Measurements from ENCODE around the gene VIL1. TPM values are rescaled to one million over a fixed set of nuclear protein-coding genes. Genes with fewer than 3 reads are reported as not detected.

VIL1 gene
- total RNA-seq, 1 donor from 2014 or later = not detected

- Mint-ChIP-seq H3K27me3 (ENCODE audit: unreplicated experiment) (no peaks in the 10 kb centered on the region), H3K27ac (ENCODE audit: unreplicated experiment) (no peak overlapping the region), H3K9me3 (ENCODE audit: unreplicated experiment) (no peaks in the 10 kb centered on the region), H3K4me1 (ENCODE audit: unreplicated experiment) (peaks cover 5% of the 10 kb centered on the region), H3K4me3 (ENCODE audit: unreplicated experiment) (no peak overlapping the region), H3K36me3 (ENCODE audit: unreplicated experiment) (peaks cover 10% of the 10 kb centered on the region)
- no peak for TF ChIP-seq CTCF (IDR thresholded peaks at IDR 0.05)
- no peak for DNase-seq (ENCODE audit: extremely low spot score, unreplicated experiment)
Measured at GRCh38 chr2:218445602-218446001, 26.7 kb downstream of the VIL1 start.

GRCh38 chr2:218446547-218446946, 27.6 kb downstream of the VIL1 start:
- H3K27ac Mint-ChIP-seq (ENCODE audit: unreplicated experiment) = no peak overlapping the region
- no peak overlapping the region for H3K4me3 Mint-ChIP-seq (ENCODE audit: unreplicated experiment)
- no peaks in the 10 kb centered on the region for H3K9me3 Mint-ChIP-seq (ENCODE audit: unreplicated experiment)
- no peak for DNase-seq (ENCODE audit: extremely low spot score, unreplicated experiment)
- no peaks in the 10 kb centered on the region for H3K27me3 Mint-ChIP-seq (ENCODE audit: unreplicated experiment)
- no peak for TF ChIP-seq CTCF (IDR thresholded peaks at IDR 0.05)
- H3K4me1 Mint-ChIP-seq (ENCODE audit: unreplicated experiment) = peaks cover 5% of the 10 kb centered on the region
- peaks cover 10% of the 10 kb centered on the region for H3K36me3 Mint-ChIP-seq (ENCODE audit: unreplicated experiment)

GRCh38 chr2:218447072-218447471, 28.1 kb downstream of the VIL1 start:
- H3K9me3 Mint-ChIP-seq (ENCODE audit: unreplicated experiment) = no peaks in the 10 kb centered on the region
- no peak overlapping the region for H3K27ac Mint-ChIP-seq (ENCODE audit: unreplicated experiment)
- no peaks in the 10 kb centered on the region for H3K27me3 Mint-ChIP-seq (ENCODE audit: unreplicated experiment)
- no peak for TF ChIP-seq CTCF (IDR thresholded peaks at IDR 0.05)
- H3K4me1 Mint-ChIP-seq (ENCODE audit: unreplicated experiment) = peaks cover 5% of the 10 kb centered on the region
- peaks cover 10% of the 10 kb centered on the region for H3K36me3 Mint-ChIP-seq (ENCODE audit: unreplicated experiment)
- no peak overlapping the region for H3K4me3 Mint-ChIP-seq (ENCODE audit: unreplicated experiment)
- DNase-seq (ENCODE audit: extremely low spot score, unreplicated experiment) = no peak

- Mint-ChIP-seq H3K27me3 (ENCODE audit: unreplicated experiment) (no peaks in the 10 kb centered on the region), H3K36me3 (ENCODE audit: unreplicated experiment) (peaks cover 18% of the 10 kb centered on the region), H3K4me1 (ENCODE audit: unreplicated experiment) (peaks cover 5% of the 10 kb centered on the region), H3K9me3 (ENCODE audit: unreplicated experiment) (no peaks in the 10 kb centered on the region), H3K4me3 (ENCODE audit: unreplicated experiment) (no peak overlapping the region), H3K27ac (ENCODE audit: unreplicated experiment) (no peak overlapping the region)
- no peak for DNase-seq (ENCODE audit: extremely low spot score, unreplicated experiment)
- TF ChIP-seq CTCF (IDR thresholded peaks at IDR 0.05) = no peak
Measured at GRCh38 chr2:218448934-218449333, 30.0 kb downstream of the VIL1 start.

- Mint-ChIP-seq H3K36me3 (ENCODE audit: unreplicated experiment) (peaks cover 32% of the 10 kb centered on the region), H3K27ac (ENCODE audit: unreplicated experiment) (no peak overlapping the region), H3K4me1 (ENCODE audit: unreplicated experiment) (peaks cover 5% of the 10 kb centered on the region), H3K4me3 (ENCODE audit: unreplicated experiment) (no peak overlapping the region), H3K9me3 (ENCODE audit: unreplicated experiment) (no peaks in the 10 kb centered on the region), H3K27me3 (ENCODE audit: unreplicated experiment) (no peaks in the 10 kb centered on the region)
- no peak for DNase-seq (ENCODE audit: extremely low spot score, unreplicated experiment)
- no peak for TF ChIP-seq CTCF (IDR thresholded peaks at IDR 0.05)
Measured at GRCh38 chr2:218452079-218452478, 33.2 kb downstream of the VIL1 start.
